Mononuclear cell (primary cell): Measurements from ENCODE around the gene ACOT7. TPM values are rescaled to one million over a fixed set of nuclear protein-coding genes. Genes with fewer than 3 reads are reported as not detected.
"Not testable (repeated sequence)": the region's sequence is repeated elsewhere in the genome, so short reads cannot be mapped to it uniquely, and the experiment has no call there.

Experiments
- H3K27me3 ChIP-seq: 2 replicates; pipeline ENCODE4 v1.6.0; 2011; ENCODE audit warnings: low read length, control low read depth; ENCODE audit not compliant: insufficient read depth
- H3K4me1 ChIP-seq: 2 replicates; pipeline ENCODE4 v1.5.1; 2011; ENCODE audit warnings: mild to moderate bottlenecking, low read length, control low read depth; ENCODE audit not compliant: insufficient read depth
- H3K4me3 ChIP-seq: 2 replicates; pipeline ENCODE4 v1.5.1; 2011; ENCODE audit warnings: mild to moderate bottlenecking, low read length, moderate library complexity
- H3K9me3 ChIP-seq: 2 replicates; pipeline ENCODE4 v1.5.1; 2011; ENCODE audit warnings: low read depth, mild to moderate bottlenecking, control low read depth, low read length
- total RNA-seq: library from RNA; depleted of rRNA; stranded (reverse); fragments of >200 nt; gene quantifications from one replicate; pipeline ENCODE4 v1.2.3, GENCODE V29; 2012

The ACOT7 gene, protein sequence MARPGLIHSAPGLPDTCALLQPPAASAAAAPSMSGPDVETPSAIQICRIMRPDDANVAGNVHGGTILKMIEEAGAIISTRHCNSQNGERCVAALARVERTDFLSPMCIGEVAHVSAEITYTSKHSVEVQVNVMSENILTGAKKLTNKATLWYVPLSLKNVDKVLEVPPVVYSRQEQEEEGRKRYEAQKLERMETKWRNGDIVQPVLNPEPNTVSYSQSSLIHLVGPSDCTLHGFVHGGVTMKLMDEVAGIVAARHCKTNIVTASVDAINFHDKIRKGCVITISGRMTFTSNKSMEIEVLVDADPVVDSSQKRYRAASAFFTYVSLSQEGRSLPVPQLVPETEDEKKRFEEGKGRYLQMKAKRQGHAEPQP
- total RNA-seq, result 2.1 TPM

DNA sequence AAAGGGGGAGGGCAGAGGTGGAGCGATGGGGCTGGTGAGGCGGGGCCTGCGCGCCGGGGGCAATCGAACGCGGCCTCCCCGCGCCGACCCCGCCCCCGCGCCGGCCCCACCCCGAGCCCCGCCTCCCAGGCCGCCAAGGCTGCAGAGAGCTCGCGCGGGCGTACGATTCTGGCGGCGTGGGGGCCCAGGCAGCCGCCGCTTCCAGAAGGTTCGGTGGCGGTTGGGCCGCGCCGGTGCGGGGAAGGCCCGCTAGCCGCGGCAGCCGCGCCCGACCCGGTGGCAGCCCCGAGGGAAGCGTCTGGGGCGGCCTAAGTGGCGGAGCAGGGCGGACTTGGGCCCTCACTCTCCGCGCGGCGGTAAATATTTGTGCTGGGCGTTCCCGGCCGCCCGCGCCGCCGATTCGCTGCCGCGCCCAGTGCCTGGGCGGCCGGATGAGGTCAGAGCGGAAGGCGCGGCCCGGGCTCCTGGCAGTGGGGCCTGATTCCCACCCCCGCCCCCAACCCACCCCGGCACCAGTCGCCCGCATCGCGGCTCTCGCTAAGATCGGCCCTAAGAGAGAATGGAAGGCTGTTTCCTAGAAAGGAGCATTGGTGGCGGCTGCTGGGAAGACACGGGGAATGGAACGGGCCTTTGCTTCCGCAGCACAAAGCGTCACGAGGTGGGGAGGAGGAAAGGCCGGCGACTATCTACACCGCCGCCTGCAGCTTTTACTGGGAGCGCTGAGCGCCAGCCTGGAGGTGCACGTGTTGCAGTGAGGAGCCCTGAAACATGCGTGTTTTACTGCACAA is at the start of gene ACOT7:
TSS of gene ACOT7 (minus strand) at position 368 of the 788 bp plus-strand sequence. CDS start 368 bp downstream, outside the sequence.
- H3K4me1 ChIP-seq, result peaks cover 26% of the 10 kb centered on the region
- no peaks in the 10 kb centered on the region for H3K27me3 ChIP-seq
- no peaks in the 10 kb centered on the region for H3K9me3 ChIP-seq
- peak within 1 kb of the TSS; percentile 48 for H3K4me3 ChIP-seq

DNA sequence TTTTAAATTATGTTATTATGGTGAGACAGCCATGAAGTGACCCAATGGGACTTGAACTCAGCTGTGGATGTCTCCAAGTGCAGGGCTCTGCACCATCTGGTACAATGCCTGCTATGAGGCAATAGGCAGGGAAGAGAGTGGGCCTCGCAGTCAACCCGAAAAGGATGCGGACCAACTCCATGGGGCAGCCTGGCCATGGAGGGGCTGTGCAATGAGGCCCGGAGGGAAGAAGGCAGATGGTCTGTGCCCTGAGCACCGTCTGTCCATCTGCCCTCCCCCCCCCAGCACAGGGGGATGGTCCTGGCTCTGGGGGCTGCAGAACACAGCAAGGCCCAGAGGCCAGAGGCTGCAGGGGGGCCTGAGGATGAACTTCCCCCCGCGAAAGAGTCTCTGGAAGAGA is 48.0 kb upstream of the ACOT7 start:
- Histone ChIP-seq H3K4me1 (peaks cover under 1% of the 10 kb centered on the region), H3K27me3 (peaks cover 11% of the 10 kb centered on the region), H3K9me3 (no peaks in the 10 kb centered on the region), H3K4me3 (no peak overlapping the region)

DNA sequence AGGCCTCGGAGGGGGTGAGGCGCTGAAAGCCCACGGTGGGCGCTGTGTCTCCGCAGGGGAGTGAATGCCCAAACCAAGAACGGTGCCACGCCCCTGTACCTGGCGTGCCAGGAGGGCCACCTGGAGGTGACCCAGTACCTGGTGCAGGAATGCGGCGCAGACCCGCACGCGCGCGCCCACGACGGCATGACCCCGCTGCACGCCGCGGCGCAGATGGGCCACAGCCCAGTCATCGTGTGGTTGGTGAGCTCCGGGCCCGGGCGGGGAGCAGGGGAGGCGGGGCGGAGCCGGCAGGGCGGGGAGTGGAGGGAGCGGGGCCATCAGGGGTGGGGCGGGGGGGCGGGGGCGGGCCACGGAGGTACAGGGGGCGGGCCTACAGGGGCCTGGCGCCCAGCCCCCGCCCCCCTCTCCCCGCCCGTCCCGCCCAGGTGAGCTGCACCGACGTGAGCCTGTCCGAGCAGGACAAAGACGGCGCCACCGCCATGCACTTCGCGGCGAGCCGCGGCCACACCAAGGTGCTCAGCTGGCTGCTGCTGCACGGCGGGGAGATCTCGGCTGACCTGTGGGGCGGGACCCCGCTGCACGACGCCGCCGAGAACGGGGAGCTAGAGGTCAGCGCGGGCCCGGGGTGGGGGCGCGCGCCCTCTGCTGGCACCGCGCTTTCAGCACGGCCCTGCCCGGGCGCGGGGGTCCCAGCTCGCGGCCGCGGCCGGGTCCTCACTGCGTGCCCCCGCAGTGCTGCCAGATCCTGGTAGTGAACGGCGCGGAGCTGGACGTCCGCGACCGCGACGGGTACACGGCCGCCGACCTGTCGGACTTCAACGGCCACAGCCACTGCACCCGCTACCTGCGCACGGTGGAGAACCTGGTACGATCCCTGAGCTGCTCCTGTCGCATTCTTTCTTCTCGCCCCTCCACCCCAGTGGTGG is 46.9 kb upstream of the ACOT7 start:
- Histone ChIP-seq H3K27me3 (peaks cover 8% of the 10 kb centered on the region), H3K4me3 (no peak overlapping the region), H3K9me3 (no peaks in the 10 kb centered on the region)

DNA sequence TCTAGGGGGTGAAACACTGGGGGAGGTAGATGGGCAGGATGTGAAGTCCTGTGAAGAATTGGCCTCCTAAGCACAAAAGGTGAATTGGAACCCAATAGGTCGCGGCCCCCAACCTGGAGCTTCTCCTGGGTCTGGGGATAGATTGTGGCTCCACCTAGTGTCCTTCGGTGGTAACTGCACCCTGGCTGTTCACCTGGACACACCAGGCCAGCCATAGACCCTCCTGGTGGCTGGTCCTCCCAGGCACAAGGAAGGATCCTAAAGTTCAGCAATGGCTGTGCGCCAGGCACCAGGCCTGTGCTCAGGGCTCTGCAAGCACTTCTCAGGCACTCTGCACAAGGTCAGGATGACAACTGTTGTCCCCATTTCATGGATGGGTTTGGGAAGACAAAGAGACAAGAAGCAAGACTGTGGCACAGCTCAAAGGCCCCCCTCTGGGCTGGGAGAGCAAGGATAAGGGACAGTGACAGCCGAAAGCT is 44.5 kb upstream of the ACOT7 start:
- H3K4me1 ChIP-seq, result no peaks in the 10 kb centered on the region
- H3K27me3 ChIP-seq, result peaks cover 8% of the 10 kb centered on the region
- H3K9me3 ChIP-seq, result no peaks in the 10 kb centered on the region
- no peak overlapping the region for H3K4me3 ChIP-seq

More for the DNA sequence above, 46.9 kb upstream of the ACOT7 start:
- H3K4me1 ChIP-seq, result no peaks in the 10 kb centered on the region

DNA sequence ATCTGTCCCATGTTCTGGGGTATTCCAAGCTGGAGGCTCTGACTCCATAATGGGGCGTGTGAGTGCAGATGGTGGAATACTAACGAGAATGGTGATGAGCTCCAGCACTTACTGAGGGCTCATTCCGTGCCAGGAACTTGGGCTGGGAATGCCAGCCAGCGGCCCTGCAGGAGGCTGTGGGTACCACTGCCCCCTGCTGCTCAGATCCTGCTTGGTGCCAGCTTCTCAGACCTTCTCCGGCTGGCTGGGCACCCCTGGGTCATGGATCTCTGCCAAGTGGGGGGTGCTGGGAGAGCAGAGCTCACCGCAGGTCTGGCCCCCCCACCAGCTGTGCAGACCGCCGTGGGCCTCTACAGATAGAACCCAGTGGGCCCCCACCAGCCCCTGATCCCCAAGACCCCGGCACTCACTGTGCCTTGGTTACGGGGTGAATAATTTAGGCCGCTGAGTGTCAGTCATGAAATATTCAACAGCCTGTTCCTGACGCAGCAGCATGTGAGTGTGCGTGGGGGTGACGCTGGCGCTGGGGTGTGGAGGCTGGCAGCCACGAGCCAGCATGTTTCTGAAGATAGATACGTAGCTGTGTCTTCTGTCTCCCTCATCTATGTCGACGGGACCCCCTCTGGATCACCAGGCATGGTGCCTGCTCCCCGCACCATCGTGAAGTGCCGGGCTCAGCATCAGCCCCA is 43.6 kb upstream of the ACOT7 start:
- H3K9me3 ChIP-seq, H3K27me3 ChIP-seq, H3K4me1 ChIP-seq, H3K4me3 ChIP-seq: not testable (repeated sequence)

DNA sequence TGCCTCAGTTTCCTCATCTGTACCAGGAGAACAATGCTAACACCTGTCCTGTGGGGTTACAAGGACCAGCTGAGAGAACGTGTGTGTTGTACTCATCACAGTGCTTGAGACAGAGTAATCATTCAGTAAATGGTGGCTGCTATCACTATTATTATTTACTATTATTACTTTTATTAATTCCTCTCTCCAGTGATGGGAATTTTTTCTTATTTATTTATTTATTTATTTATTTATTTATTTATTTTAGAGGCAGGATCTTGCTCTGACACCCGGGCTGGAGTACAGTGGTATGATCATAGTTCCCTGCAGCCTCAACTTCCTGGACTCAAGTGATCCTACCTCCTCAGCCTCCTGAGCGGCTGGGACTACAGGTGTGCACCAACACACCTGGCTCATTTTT is 42.7 kb upstream of the ACOT7 start:
- not testable (repeated sequence) for H3K27me3 ChIP-seq, H3K9me3 ChIP-seq, H3K4me3 ChIP-seq, H3K4me1 ChIP-seq

DNA sequence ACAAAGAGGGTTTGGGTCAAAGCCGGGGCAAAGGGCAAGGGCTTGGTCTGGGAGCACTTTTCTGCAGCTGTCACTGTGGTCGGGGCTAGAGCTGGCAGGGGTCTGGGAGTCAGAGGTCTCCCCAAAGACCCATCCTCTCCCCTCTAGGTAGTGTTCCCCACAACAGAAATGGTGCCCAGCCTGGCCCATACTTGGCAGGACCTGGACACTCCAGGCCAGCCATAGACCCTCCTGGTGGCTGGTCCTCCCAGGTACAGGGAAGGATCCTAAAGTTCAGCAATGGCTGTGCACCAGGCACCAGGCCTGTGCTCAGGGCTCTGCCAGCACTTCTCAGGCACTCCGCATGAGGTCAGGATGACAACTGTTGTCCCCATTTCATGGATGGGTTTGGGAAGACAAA is 42.0 kb upstream of the ACOT7 start:
- Histone ChIP-seq H3K4me1 (no peaks in the 10 kb centered on the region), H3K9me3 (no peaks in the 10 kb centered on the region), H3K27me3 (peaks cover 2% of the 10 kb centered on the region), H3K4me3 (no peak overlapping the region)

DNA sequence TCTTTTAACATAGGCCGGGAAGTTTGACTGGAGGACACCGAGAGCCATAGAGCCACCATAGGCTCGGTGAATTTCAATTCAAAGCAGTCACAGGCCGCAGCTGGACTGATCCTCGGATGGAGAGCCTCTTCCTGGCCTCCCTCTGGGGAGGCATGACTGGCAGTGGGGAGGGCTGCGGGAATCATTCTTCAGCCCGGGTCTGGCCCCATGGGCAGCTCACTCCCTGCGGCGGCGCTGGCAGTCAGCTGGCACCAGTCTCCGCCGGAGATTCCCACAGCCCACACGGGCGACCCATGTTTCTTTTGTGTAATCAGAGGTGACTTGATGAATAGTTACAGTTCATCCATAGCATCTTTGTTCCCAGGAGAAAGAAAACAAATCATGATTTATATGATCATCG is 41.6 kb upstream of the ACOT7 start:
- Histone ChIP-seq H3K4me1 (no peaks in the 10 kb centered on the region), H3K27me3 (peaks cover 2% of the 10 kb centered on the region), H3K9me3 (no peaks in the 10 kb centered on the region), H3K4me3 (no peak overlapping the region)

DNA sequence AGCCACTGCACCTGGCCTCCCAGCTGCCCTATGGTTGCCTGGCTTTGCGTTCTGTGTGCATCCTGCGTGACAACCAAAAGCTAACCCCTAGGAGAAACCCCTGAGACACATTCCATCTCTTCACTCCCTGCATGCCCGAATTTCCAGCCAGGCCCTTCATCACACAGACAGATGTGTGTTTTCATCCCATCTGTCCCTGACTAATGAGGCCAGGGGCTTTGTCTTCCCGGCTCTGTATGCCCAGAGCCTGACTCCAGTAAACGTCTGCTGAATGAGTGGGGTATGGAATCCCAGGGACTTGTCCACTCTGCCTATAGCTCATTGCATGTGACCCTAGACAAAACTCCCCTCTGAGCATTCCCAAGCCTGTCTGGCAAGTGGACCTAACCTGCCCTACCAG is 40.6 kb upstream of the ACOT7 start:
- H3K27me3 ChIP-seq, result peaks cover 2% of the 10 kb centered on the region
- H3K4me1 ChIP-seq, result no peaks in the 10 kb centered on the region
- H3K4me3 ChIP-seq, result no peak overlapping the region
- no peaks in the 10 kb centered on the region for H3K9me3 ChIP-seq

DNA sequence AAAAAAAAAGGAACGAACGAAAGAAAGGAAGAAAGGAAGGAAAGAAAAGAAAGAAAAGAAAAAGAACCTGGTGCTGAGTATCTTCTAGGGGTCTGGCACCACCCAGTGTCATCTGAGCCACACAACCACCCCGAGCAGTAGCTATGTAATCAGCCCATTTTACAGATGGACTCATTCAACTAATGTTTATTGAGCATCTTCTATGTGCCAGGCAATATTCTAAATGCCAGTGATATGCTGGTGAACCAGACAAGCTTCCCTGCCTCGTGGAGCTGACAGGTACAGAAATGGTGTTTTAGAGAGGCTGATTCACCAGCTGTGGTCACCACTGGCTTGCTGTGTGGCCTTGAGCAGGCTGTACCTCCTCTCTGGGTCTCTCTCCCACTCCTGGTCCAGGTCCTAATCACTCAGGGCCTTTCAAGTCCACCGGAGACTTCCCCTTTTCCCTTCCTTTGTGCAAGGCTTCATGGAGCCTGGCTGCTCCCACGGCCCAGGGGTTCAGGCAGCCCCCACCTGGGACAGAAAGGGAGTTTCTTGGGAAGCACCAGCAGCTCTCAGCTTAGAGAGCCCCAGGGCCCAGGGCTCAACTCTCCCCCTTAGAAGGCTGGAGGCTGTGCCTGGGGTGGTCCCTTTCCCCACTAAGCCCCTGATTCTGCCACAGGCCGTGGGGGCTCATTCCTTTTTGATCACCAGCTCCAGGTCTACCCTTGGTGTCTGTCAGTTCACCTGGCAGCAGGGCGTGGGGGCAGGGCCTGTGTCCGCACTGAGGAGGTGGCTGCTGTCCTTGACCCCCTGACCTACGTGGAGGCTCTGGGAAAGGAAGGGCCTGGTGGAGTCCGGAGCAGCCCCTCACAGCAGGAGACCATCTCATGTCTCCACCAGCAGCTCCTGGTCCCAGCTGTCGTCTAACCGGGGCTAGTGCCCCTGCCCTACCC is 38.3 kb upstream of the ACOT7 start:
- H3K4me1 ChIP-seq, H3K27me3 ChIP-seq, H3K4me3 ChIP-seq, H3K9me3 ChIP-seq: not testable (repeated sequence)

DNA sequence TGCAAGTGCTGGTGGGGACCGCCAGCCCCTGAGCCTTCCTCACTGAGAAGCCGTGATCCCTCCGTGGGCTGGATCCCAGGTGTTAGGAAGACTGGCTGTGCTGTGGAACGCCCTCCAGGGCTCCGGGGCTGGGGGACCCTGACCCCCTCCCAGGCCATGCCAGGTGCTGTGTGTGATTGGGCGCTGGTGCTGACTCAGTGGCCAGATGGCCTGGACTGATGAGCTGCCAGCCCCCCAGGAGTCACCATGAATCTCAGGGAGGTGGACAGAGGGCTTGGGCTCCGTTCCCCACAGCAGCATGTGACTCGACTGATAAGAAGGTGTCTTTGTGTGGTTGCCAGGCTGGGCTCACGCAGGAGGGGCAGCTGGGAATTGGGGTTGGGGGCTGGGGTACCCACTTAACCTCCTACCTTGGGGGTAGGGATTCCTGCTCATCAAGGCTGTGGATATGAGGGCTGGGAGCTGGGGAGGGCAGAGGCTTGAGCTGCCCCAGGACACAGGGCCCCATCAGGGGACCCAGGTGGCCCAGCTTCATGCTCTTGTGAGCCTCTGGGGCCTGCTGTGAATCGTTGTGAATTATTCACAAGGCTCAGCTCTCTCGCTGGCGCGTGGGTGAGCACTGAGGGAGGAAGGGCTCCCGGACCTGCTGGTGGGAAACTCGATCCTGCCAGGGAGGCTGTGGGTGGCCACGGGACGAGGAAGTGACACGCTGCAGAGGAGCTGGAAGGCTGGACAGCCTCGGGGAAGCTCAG is 36.3 kb upstream of the ACOT7 start:
- not testable (repeated sequence) for H3K9me3 ChIP-seq, H3K4me1 ChIP-seq, H3K4me3 ChIP-seq
- peaks cover 12% of the 10 kb centered on the region for H3K27me3 ChIP-seq

DNA sequence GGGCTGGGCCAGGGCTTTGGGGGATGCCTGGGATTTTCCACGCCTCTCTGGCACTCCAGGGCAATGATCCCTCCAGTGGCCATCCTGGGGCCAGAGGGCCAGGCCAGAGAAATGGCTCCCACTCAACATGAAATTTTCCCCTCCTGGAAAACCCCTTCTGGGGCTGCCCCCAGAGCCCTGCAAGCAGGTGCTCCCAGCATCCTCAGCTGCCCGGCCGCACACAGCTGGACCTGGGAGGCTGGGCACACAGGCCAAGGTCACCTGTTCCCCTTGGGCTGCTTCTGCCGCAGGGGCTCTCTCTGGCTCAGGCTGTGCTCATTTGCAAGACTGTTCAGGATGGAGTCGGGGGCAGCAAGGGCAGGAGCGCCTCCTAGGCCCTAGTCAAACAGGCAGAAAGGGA is 34.9 kb upstream of the ACOT7 start:
- not testable (repeated sequence) for H3K4me1 ChIP-seq, H3K4me3 ChIP-seq, H3K9me3 ChIP-seq
- peaks cover 22% of the 10 kb centered on the region for H3K27me3 ChIP-seq
